Ishikawa (cell line): Measurements from ENCODE around the gene TFR2.

Source experiments
- CEBPB ChIP-seq: IDR thresholded peaks from 2 replicates; pipeline ENCODE4 v1.6.1; 2012
- CREB1 ChIP-seq: IDR thresholded peaks from 2 replicates; pipeline ENCODE4 v1.6.1; 2012; ENCODE audit warnings: low read depth
- EGR1 ChIP-seq: IDR thresholded peaks from 2 replicates; pipeline ENCODE4 v1.6.1; 2012
- EP300 ChIP-seq: IDR thresholded peaks from 2 replicates; pipeline ENCODE4 v1.6.1; 2012; ENCODE audit warnings: borderline replicate concordance
- FOXM1 ChIP-seq: IDR thresholded peaks from 2 replicates; pipeline ENCODE4 v1.6.1; 2012; ENCODE audit warnings: low read depth, borderline replicate concordance
- NFIC ChIP-seq: IDR thresholded peaks from 2 replicates; pipeline ENCODE4 v1.6.1; 2012
- RAD21 ChIP-seq: IDR thresholded peaks from 2 replicates; pipeline ENCODE4 v1.6.1; 2012; ENCODE audit warnings: low read depth
- TAF1 ChIP-seq: IDR thresholded peaks from 2 replicates; pipeline ENCODE4 v1.6.1; 2012; ENCODE audit warnings: low read depth, mild to moderate bottlenecking
- TCF12 ChIP-seq: IDR thresholded peaks from 2 replicates; pipeline ENCODE4 v1.6.1; 2012; ENCODE audit warnings: low read depth
- TEAD4 ChIP-seq: IDR thresholded peaks from 2 replicates; pipeline ENCODE4 v1.6.1; 2012
- YY1 ChIP-seq: IDR thresholded peaks from 2 replicates; pipeline ENCODE4 v1.6.1; 2012; ENCODE audit warnings: low read depth
- ZBTB7A ChIP-seq: IDR thresholded peaks from 2 replicates; pipeline ENCODE4 v1.6.1; 2012; ENCODE audit warnings: low read depth
- TF ChIP-seq, protein P1 (sequence below): IDR thresholded peaks from 2 replicates; pipeline ENCODE4 v1.6.1; 2012; ENCODE audit warnings: low read depth, mild to moderate bottlenecking
- TF ChIP-seq, protein P2 (sequence below): IDR thresholded peaks from 2 replicates; pipeline ENCODE4 v1.6.1; 2012
- TF ChIP-seq, protein P3 (sequence below): IDR thresholded peaks from 2 replicates; pipeline ENCODE4 v1.6.1; 2012

TFR2 gene

DNA sequence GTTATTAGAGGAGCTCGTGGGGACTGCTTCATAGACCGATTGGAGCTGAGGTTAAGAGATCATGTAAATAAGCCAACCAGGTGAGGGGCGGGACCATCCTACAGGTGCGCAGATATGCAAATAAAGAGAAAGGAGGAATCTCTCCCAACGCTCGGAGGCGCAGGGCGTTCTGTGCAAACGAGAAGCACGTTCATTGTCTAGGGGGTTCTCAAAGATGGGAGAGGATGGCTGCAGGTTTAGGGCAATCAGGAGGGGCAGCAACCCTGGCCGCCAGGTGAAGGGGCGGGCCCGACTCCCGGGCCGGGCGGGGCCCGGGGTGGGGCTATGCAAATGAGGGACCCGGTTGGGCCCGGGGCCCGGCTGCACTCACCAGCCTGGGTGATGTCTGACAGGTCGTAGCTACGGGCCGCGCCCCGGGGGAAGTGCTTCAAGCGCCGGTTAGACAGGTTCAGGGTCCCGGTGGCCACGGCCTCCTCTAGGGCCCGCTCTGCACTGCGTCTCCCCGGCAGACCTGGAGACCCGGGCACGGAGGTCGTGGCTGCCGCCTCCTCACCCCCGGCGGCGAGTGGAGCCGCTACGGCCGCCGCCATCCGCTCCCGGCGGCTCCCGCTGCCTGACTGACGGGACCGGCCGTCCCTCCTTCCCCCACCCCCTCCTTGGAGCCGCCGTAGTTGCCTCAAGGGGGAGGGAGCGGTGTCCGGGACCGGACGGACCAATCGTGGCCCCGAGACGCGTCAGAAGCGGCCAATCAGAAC, 55.7 kb downstream of the TFR2 start, which contains the start of gene LRCH4:
Gene LRCH4, minus strand, starts transcription at position 619 of the 755 bp plus-strand sequence. Its CDS starts 29 bp downstream, at position 590.
- TF ChIP-seq FOXM1 (peak; percentile 72), CREB1 (no peak), TEAD4 (no peak), CEBPB (0 out of 2 replicates have a peak, but pooled peaks have one; percentile 3), RAD21 (no peak), YY1 (peak; percentile 71), EP300 (peak; percentile 47; the same call in 1 of the 2 replicates), EGR1 (peak; percentile 41; the same call in 1 of the 2 replicates), NFIC (0 out of 2 replicates have a peak, but pooled peaks have one; percentile 9), TAF1 (peak; percentile 95), ZBTB7A (peak; percentile 45; the same call in 1 of the 2 replicates), TCF12 (peak; percentile 73; the same call in 1 of the 2 replicates)
- TF ChIP-seq, protein P1, sequence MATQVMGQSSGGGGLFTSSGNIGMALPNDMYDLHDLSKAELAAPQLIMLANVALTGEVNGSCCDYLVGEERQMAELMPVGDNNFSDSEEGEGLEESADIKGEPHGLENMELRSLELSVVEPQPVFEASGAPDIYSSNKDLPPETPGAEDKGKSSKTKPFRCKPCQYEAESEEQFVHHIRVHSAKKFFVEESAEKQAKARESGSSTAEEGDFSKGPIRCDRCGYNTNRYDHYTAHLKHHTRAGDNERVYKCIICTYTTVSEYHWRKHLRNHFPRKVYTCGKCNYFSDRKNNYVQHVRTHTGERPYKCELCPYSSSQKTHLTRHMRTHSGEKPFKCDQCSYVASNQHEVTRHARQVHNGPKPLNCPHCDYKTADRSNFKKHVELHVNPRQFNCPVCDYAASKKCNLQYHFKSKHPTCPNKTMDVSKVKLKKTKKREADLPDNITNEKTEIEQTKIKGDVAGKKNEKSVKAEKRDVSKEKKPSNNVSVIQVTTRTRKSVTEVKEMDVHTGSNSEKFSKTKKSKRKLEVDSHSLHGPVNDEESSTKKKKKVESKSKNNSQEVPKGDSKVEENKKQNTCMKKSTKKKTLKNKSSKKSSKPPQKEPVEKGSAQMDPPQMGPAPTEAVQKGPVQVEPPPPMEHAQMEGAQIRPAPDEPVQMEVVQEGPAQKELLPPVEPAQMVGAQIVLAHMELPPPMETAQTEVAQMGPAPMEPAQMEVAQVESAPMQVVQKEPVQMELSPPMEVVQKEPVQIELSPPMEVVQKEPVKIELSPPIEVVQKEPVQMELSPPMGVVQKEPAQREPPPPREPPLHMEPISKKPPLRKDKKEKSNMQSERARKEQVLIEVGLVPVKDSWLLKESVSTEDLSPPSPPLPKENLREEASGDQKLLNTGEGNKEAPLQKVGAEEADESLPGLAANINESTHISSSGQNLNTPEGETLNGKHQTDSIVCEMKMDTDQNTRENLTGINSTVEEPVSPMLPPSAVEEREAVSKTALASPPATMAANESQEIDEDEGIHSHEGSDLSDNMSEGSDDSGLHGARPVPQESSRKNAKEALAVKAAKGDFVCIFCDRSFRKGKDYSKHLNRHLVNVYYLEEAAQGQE: 0 out of 2 replicates have a peak, but pooled peaks have one; percentile 18
- TF ChIP-seq, protein P2, sequence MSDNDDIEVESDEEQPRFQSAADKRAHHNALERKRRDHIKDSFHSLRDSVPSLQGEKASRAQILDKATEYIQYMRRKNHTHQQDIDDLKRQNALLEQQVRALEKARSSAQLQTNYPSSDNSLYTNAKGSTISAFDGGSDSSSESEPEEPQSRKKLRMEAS: no peak; the same call in 1 of the 2 replicates
- TF ChIP-seq, protein P3, sequence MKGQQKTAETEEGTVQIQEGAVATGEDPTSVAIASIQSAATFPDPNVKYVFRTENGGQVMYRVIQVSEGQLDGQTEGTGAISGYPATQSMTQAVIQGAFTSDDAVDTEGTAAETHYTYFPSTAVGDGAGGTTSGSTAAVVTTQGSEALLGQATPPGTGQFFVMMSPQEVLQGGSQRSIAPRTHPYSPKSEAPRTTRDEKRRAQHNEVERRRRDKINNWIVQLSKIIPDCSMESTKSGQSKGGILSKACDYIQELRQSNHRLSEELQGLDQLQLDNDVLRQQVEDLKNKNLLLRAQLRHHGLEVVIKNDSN: peak; percentile 44; the same call in 1 of the 2 replicates

DNA sequence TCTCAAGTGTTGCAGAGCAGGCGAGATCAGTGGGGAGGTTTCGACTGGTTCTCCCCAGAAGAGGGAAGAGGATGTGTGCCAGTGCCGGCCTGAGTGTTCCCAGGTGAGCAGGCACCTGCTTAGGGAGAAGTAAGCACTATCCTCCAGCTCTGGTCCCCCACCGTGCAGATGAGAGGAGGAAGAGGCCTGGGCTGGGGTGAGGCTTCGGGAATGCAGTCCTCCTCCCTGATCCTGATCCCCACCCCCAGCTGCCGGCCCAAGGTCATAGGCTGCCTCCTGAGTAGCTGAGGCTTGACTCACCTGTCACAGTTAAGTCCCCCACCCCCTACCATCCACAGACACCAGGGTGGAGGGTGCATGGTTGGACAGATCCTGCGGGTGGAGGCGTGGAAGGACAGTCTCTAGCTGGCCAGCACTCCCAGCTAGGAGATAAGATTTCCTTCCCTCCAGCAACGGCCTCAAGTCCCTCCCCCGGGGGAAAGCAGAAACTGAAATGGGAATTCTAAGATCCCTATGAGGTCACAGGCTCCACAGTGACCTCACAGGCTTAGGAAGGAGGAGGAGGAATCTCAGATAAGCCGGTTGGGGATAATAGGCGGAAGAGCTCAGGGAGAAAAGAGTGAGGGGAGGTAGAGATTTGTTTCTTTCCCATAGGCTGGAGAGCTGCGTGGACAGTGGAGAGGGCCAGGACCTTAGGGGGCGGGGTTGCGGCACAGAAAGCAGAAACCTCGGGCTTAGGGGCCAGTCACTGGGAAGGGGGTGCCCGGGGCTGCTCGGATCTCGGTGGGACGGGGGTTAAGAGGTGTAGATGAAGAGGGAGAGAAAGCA, 56.5 kb downstream of the TFR2 start:
- TF ChIP-seq TEAD4: no peak
- no peak for TF ChIP-seq FOXM1
- TF ChIP-seq CEBPB: no peak
- TF ChIP-seq, protein P3: no peak
- TF ChIP-seq ZBTB7A: 0 out of 2 replicates have a peak, but pooled peaks have one; percentile 49
- TF ChIP-seq, protein P1: peak; percentile 39; the same call in 1 of the 2 replicates
- TF ChIP-seq EP300: no peak
- no peak for TF ChIP-seq EGR1
- TF ChIP-seq TCF12: no peak
- TF ChIP-seq CREB1: peak; percentile 66
- TF ChIP-seq TAF1: no peak
- TF ChIP-seq, protein P2: peak; percentile 38; the same call in 1 of the 2 replicates
- TF ChIP-seq NFIC: no peak
- no peak for TF ChIP-seq YY1
- TF ChIP-seq RAD21: no peak

DNA sequence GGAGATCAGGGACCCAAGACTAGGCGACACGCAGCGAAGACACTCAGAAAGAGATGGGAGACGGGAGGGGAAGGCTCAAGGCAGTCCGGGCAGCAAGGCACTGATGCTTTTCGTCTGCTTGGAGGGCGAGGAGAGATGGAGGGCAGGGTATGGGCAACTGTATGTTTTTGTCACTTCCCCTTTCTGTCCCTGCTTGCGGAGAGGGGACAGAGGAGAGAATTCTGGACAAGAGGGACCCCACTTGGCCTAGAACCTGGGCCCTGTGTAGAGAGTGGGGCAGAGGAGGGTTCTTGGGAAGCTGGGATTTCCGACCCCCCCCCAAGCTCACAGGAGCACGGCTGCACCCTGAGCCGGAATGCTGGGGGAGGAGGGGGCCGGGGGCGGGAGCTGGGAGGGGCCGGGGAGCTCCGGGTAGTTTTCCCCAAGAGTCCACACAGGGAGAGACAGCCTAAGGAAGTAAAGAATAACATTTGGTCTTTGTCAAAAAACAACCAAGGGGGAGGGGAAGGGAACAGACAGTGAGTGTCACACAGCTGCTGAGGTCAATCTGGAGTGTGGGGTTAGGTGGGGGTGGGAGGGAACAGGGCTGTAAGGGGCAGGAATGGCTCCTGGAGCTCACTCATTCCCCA, 57.2 kb downstream of the TFR2 start:
- TF ChIP-seq CEBPB: no peak
- TF ChIP-seq, protein P2: no peak
- TF ChIP-seq, protein P1: no peak
- no peak for TF ChIP-seq TCF12
- TF ChIP-seq TAF1: no peak
- no peak for TF ChIP-seq RAD21
- TF ChIP-seq, protein P3: no peak
